K562 (cell line): ENCODE results near the gene CTF1. TPM values are rescaled to one million over a fixed set of nuclear protein-coding genes. Genes with fewer than 3 reads are reported as not detected.

ENCODE experiments used
- CHD1 ChIP-seq: fragments of 200-600 bp; sonication (generic); IDR thresholded peaks from one replicate; pipeline ENCODE4 v1.6.1; 2012; ENCODE audit warnings: mild to moderate bottlenecking, moderate library complexity, low read length, inconsistent platforms
- ETV6 ChIP-seq, 3 experiments: fragments of 150-350 bp in 1 of 3; sonication (generic) in 1 of 3; formaldehyde crosslinking in 1 of 3; IDR thresholded peaks; 2 replicates each; pipeline versions ENCODE4 v1.6.1 to v1.8.0; 2014 to 2022; ENCODE audit warnings: borderline replicate concordance in 2 of 3, low read depth in 2 of 3, antibody characterized with exemption in 1 of 3, low read length in 1 of 3, mild to moderate bottlenecking in 1 of 3, missing genetic modification reagents in 1 of 3
- EZH2 ChIP-seq: IDR thresholded peaks from 2 replicates; pipeline ENCODE4 v1.6.1; 2012; ENCODE audit warnings: low read depth, mild to moderate bottlenecking, inconsistent platforms, low read length, borderline replicate concordance
- KDM1A ChIP-seq, 2 experiments: fragments of 450-650 bp; IDR thresholded peaks; 2 replicates each; pipeline ENCODE4 v1.6.1; 2016; ENCODE audit warnings: mild to moderate bottlenecking in 2 of 2
- MEIS2 ChIP-seq: fragments of 450-650 bp; IDR thresholded peaks from 2 replicates; pipeline ENCODE4 v1.6.1; 2014; ENCODE audit warnings: mild to moderate bottlenecking; ENCODE audit not compliant: partially characterized antibody
- PHB2 ChIP-seq: fragments of 450-650 bp; IDR thresholded peaks from 2 replicates; pipeline ENCODE4 v1.6.1; 2017; ENCODE audit warnings: low read depth
- RFX5 ChIP-seq: IDR thresholded peaks from 2 replicates; pipeline ENCODE4 v1.6.1; 2011; ENCODE audit warnings: low read depth, mild to moderate bottlenecking, improper control_type of control experiment, low read length
- SRSF1 ChIP-seq: fragments of 200-400 bp; formaldehyde crosslinking; IDR thresholded peaks from 2 replicates; pipeline ENCODE4 v1.6.1; 2017; ENCODE audit warnings: mild to moderate bottlenecking, low read depth, low read length, moderate library complexity
- SRSF7 ChIP-seq: fragments of 200-400 bp; formaldehyde crosslinking; optimal IDR thresholded peaks from 2 replicates; pipeline ENCODE3; 2017; ENCODE audit warnings: mild to moderate bottlenecking, low read depth, low read length
- TRIM24 ChIP-seq, 2 experiments: fragments of 450-650 bp; IDR thresholded peaks; 2 replicates each; pipeline ENCODE4 v1.6.1; 2016
- ZNF445 ChIP-seq: fragments of 250-450 bp; sonication (Bioruptor Pico); IDR thresholded peaks from 2 replicates; pipeline ENCODE4 v1.4.0; 2020; ENCODE audit warnings: low read depth, mild to moderate bottlenecking, moderate library complexity
- ZNF696 ChIP-seq: fragments of 250-450 bp; sonication (Bioruptor Pico); conservative IDR thresholded peaks from 2 replicates; pipeline ENCODE4 v1.4.0; 2020; ENCODE audit warnings: mild to moderate bottlenecking, moderate library complexity
- polyA plus RNA-seq, 8 experiments: library from polyadenylated mRNA; depleted of rRNA in 4 of 8; stranded (reverse) in 5 of 8; unstranded in 3 of 8; fragments of >200 nt; fragmentation: Nextera tagmentation in 2 of 8; fragmentation: Illumina TruSeq in 1 of 8; extraction: Ambion mirVana in 2 of 8; extraction: Trizol in 1 of 8; gene quantifications; 2 replicates each; pipeline versions ENCODE4 v1.2.1 to v1.2.3, GENCODE V29; 2011 to 2014; ENCODE audit warnings: inconsistent platforms in 1 of 8, missing spikeins in 1 of 8
- total RNA-seq, 7 experiments: library from RNA; depleted of rRNA in 6 of 7; stranded (reverse); fragments of >200 nt in 6 of 7; fragmentation: Illumina TruSeq in 2 of 7; extraction: Trizol in 2 of 7; gene quantifications; 2 replicates each; pipeline versions ENCODE4 v1.2.1 to v1.2.3, GENCODE V29; 2011 to 2021; ENCODE audit warnings: low replicate concordance in 1 of 7
- TF ChIP-seq, protein P1 (sequence below): fragments of 450-650 bp; IDR thresholded peaks from 2 replicates; pipeline ENCODE4 v1.6.1; 2016; ENCODE audit warnings: missing biosample characterization, missing genetic modification characterization
- TF ChIP-seq, protein P2 (sequence below), 2 experiments: IDR thresholded peaks in 1 of 2; conservative IDR thresholded peaks in 1 of 2; 2 replicates each; pipeline ENCODE4 v1.6.1; 2016; ENCODE audit warnings: low read depth in 2 of 2, mild to moderate bottlenecking in 1 of 2, missing compliant biosample characterization in 1 of 2, missing genetic modification characterization in 1 of 2, moderate library complexity in 1 of 2
- TF ChIP-seq, protein P3 (sequence below): fragments of 250-450 bp; sonication (Bioruptor Pico); IDR thresholded peaks from 2 replicates; pipeline ENCODE4 v1.4.0; 2020; ENCODE audit warnings: mild to moderate bottlenecking, moderate library complexity
- TF ChIP-seq, protein P4 (sequence below), 2 experiments: fragments of 450-650 bp; conservative IDR thresholded peaks; 2 replicates each; pipeline ENCODE4 v1.6.1; 2017; ENCODE audit warnings: mild to moderate bottlenecking in 2 of 2, moderate library complexity in 2 of 2

Gene CTF1
- total and polyA plus RNA-seq, 9 of the 15 experiments (the other 6 are each of a cell fraction or from before 2014, with no cell fraction given) = 0.24 to 2.5 (median 0.44) TPM

DNA sequence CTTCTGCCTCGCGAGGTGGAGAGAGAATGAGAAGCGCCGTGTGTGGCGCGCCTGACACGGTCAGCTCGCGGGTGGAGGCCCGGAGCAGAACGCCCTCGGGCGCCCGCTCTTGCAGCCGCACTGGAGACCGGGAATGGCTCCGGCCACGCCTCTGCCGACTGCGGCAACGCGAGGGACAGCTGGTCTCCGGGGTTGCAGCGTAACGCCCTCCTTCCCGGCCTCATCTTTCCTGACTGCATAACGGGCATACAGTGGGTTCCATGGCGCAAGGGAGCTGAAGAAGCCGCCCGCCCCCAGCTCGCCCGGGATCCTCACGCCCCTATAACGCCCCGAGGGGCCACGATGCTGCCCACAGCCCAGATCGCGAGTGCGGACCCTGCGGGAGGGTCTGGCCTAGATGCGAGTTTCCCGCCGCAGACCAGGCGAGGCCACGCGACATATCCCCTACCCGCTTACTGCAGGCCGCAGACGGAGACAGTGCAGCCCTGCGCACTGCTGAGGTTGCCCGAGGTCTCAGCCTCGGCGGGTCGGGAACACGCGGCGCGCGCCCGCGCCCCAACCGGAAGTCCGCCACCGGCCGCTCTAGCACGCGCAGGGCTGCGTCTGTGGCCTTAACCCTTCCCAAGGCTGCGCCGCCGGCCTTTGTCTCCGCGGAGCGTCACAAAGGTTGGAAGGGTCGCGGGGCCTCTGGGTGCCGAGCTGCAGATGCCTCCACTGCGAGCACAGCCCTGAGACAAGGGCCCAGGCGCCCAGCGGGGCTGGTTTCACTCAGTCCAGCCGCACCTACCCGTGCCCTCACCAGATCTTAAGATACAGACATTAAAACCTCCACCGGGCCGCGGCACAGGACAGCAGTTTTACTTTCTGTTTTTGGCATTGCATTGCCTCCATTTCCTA, 21.3 kb upstream of the CTF1 start (continued):
- TF ChIP-seq, protein P1, sequence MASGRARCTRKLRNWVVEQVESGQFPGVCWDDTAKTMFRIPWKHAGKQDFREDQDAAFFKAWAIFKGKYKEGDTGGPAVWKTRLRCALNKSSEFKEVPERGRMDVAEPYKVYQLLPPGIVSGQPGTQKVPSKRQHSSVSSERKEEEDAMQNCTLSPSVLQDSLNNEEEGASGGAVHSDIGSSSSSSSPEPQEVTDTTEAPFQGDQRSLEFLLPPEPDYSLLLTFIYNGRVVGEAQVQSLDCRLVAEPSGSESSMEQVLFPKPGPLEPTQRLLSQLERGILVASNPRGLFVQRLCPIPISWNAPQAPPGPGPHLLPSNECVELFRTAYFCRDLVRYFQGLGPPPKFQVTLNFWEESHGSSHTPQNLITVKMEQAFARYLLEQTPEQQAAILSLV (tag) = no peak
- no peak; the same call in 1 of the 2 replicates for TF ChIP-seq PHB2
- no peak for TF ChIP-seq RFX5
- no peak for TF ChIP-seq SRSF1
- TF ChIP-seq, protein P2, sequence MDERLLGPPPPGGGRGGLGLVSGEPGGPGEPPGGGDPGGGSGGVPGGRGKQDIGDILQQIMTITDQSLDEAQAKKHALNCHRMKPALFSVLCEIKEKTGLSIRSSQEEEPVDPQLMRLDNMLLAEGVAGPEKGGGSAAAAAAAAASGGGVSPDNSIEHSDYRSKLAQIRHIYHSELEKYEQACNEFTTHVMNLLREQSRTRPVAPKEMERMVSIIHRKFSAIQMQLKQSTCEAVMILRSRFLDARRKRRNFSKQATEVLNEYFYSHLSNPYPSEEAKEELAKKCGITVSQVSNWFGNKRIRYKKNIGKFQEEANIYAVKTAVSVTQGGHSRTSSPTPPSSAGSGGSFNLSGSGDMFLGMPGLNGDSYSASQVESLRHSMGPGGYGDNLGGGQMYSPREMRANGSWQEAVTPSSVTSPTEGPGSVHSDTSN (CRISPR knock-in tag; IDR thresholded peaks at IDR 0.05; ENCODE audit: low read depth) = no peak
- TF ChIP-seq, protein P2 (tag; conservative IDR thresholded peaks at IDR 0.05; ENCODE audit: low read depth) = no peak
- no peak for TF ChIP-seq ZNF696
- TF ChIP-seq EZH2 = no peak
- TF ChIP-seq CHD1 = no peak
- TF ChIP-seq, protein P3, sequence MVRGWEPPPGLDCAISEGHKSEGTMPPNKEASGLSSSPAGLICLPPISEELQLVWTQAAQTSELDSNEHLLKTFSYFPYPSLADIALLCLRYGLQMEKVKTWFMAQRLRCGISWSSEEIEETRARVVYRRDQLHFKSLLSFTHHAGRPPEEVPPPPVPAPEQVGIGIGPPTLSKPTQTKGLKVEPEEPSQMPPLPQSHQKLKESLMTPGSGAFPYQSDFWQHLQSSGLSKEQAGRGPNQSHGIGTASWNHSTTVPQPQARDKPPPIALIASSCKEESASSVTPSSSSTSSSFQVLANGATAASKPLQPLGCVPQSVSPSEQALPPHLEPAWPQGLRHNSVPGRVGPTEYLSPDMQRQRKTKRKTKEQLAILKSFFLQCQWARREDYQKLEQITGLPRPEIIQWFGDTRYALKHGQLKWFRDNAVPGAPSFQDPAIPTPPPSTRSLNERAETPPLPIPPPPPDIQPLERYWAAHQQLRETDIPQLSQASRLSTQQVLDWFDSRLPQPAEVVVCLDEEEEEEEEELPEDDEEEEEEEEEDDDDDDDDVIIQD (CRISPR knock-in tag) = no peak
- no peak; a peak in 1 of 4 replicates for TF ChIP-seq KDM1A (IDR thresholded peaks at IDR 0.05)
- TF ChIP-seq SRSF7 = no peak
- TF ChIP-seq ZNF445 (CRISPR knock-in tag) = no peak
- TF ChIP-seq, protein P4, sequence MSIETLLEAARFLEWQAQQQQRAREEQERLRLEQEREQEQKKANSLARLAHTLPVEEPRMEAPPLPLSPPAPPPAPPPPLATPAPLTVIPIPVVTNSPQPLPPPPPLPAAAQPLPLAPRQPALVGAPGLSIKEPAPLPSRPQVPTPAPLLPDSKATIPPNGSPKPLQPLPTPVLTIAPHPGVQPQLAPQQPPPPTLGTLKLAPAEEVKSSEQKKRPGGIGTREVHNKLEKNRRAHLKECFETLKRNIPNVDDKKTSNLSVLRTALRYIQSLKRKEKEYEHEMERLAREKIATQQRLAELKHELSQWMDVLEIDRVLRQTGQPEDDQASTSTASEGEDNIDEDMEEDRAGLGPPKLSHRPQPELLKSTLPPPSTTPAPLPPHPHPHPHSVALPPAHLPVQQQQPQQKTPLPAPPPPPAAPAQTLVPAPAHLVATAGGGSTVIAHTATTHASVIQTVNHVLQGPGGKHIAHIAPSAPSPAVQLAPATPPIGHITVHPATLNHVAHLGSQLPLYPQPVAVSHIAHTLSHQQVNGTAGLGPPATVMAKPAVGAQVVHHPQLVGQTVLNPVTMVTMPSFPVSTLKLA (conservative IDR thresholded peaks at IDR 0.05) = peak; percentile 87 to 93
- TF ChIP-seq TRIM24 (IDR thresholded peaks at IDR 0.05) = no peak
- 0 out of 4 replicates have a peak, but pooled peaks of 1 of the 2 experiments have one; percentile 43 for TF ChIP-seq ETV6 (IDR thresholded peaks at IDR 0.05; ENCODE audit: borderline replicate concordance in 1 of 2, low read depth in 2 of 2, low read length in 1 of 2)
- TF ChIP-seq ETV6 (CRISPR knock-in tag; IDR thresholded peaks at IDR 0.05; ENCODE audit: borderline replicate concordance) = no peak
- TF ChIP-seq MEIS2 = no peak
